NCI-H510A (cell line): ENCODE data around the gene DIAPH2.

Experiments
- DNase-seq: peaks from one replicate; lab custom pipeline; 2025; lab: John Stamatoyannopoulos, UW

The DIAPH2 gene

GRCh38 chrX:96971812-96972211 is 287.2 kb downstream of the DIAPH2 start:
- DNase-seq, result no peak

DNA sequence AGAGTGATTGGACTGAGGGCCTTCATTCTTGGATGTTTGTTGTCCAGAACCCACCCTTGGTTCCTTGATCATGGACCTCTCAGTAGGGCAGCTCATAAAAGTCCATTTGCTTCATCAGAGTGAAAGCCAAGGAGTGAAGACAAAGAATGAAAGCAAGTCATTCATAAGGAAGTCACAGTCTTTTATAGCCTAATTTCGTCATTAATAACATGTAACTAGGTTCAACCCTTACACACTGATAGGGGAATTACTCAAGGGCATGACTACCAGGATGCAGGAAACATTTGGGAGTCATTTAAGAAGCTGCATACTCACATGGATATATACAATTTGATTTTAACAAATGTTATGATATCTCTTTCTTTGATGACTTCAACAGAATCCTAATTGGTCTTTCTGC is 294.3 kb downstream of the DIAPH2 start:
- DNase-seq, result no peak

DNA sequence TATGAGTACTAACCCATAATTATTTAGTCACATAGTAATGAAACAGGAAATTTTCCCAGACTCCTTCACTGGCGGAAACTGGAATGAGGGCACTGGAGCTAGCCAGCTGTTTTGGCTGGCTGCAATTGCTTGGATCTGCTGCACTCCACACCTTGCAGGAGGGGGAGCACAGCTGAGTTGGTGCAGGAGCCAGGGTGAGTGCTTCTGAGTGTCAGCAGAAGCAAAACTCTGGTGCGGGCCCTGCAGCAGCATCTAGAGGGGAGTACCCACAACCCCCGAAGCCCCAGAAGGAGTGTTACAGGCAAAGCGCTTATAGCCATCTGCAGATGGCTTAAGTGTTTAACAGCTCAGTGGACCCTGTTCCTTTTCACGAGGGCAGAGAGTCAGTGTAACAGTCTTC is 295.1 kb downstream of the DIAPH2 start:
- DNase-seq, result no peak

GRCh38 chrX:96982161-96982560 is 297.5 kb downstream of the DIAPH2 start:
- DNase-seq, result no peak

GRCh38 chrX:96984538-96984937 is 299.9 kb downstream of the DIAPH2 start:
- DNase-seq, result no peak

GRCh38 chrX:96985046-96985445 is 300.4 kb downstream of the DIAPH2 start:
- DNase-seq, result no peak

DNA sequence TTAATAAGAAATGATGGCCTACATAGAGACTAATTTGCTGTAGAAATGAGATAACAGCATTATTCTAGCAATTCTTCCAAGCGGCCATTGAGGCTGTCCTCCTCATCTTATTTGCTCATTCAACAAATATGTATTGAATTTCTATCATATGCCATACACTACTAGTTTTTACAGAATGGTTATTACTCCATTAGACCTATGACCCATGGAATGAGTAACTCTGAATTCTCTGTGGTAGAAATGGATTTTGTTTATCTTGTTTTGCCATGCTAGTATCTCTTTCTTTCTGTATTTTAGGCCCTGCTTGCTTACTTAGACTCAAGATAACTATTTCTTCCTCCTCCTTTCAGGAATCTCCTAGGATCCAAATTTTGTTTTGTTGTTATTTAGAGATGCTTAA is 302.6 kb downstream of the DIAPH2 start:
- no peak for DNase-seq

DNA sequence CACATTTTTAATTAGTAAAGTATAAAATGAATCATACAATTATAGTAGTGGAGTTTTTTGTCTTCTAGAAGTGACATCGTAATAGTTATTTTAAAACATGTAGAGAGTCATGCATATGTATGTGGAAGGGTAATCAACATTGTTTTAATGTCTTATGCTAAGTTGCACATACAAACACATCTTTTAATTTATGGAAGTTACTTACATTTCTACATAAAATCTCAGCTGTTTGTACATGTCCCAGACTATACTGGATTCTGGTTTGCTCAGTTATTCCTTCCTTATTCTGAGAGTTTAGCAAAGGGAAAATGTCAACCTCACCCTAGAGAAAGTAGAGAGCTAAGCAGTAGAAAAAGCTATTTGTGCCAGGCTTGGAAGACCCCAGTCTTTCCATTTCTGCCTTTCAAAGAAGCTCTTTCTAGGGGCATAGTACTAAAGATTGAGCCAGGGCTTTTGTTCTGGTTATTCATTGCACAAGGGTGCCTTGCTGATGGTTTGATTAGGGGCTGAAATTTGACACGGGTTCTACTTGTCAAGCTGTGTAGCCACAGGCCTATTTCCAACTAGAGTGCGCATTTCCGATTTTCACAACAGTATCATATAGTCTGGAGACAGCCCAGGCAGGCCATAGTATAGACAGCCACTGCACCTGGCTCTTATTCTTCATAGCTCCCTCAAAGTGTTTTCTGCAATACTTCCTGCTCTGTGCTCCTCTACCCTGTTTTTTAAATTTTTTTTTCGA is 305.4 kb downstream of the DIAPH2 start:
- DNase-seq, result peak; percentile 55

DNA sequence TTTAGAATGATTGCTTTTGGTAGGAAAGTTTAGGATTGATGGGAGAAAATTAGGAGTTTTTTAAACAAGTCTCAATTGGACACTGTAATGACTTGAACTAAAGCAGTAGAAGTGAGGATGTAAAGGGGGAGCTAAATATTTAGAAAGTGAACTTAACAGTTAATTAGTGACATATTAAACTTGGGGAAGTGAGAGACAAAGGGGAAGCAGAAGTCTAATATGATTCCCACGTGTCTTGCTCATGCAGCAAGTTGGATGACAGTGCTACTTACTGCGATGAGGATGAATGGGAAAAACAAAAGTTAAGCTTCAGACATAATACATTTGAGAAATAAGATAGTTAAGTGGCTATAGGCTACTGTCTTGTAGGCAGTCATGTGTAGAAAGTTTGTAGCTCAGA is 309.5 kb downstream of the DIAPH2 start:
- DNase-seq, result no peak

DNA sequence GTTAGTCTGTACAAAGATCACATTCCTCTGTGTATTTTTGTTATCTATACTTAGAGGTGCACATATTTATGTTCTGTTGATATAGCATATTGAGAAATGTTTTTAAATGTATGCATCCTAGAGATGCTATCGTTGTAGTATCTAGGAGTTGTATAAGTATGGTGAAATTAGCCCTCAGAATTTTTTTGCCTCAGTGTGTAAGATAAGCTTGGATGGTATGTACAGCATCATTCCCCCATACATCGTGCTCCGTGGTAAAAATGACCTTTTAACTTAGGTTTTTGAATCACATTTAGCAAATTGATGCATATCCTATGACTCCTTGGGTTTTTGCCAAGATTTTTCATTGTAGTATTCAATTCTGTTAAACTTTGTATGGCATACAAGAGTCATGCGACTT is 312.6 kb downstream of the DIAPH2 start:
- no peak for DNase-seq

DNA sequence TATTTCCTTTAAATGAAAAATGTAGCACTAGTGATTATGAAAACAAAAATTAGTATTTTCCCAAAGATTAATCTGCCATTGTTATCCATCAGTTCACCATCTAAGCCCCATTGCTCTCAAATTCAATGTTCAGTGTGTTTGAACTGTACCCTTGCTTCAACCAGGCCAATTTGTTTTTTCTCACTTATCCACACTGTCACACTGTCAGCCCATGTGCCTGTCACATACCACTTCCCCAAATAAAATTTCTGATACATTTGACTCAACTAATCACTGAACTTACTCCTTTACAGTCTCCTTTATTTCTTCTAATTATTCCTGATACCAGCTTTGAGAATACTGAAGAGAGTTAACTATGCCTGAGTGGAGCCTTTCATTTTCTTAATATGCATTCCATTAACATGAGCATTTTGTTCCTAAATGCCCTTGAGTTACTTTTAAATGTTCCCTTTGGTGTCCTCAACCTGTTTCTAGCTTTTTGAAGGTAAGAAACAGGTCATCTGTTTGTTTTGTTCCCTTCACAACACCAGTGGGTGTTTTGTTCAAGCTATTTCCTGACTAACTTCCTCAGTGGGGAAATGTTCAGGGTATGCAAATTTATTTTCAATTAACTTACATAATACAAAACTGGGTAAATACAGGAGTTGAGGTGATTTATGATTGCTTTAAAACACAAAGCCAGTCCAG is 316.2 kb downstream of the DIAPH2 start:
- DNase-seq, result no peak

DNA sequence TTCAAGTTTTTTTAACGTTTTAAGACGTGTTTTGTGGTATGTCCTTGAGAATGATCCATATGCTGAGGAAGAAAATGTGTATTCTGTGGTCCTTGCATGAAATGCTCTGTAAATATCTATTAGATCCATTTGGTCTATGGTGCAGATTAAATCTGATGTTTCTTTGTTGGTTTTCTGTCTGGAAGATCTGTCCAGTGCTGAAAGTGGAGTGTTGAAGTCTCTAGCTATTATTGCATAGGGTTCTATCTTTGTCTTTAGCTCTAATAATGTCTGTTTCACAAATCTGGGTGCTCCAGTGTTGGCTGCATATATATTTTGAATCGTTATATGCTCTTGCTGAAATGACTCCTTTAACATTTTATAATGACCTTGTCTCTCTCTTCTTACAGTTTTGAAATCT is 321.5 kb downstream of the DIAPH2 start:
- DNase-seq, result no peak

DNA sequence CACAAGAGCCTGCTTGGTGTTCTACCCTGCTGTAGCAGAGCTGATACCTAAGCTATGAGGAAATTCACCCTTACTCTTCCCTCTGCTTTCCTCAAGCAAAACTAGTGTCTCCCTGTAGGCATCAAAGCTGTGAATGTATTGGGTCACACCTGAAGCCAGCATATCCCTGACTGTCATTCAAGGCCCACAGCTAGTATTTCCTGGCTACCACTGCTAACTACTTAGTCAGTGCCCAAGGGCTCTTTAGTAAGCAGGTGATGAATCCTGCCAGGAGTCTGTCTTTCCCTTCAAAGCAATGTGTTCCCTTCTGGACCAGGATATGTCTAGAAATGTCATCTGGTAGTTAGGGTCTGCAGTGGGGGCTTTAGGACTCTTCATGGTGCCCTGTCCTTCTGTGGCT is 324.7 kb downstream of the DIAPH2 start:
- DNase-seq, result no peak

DNA sequence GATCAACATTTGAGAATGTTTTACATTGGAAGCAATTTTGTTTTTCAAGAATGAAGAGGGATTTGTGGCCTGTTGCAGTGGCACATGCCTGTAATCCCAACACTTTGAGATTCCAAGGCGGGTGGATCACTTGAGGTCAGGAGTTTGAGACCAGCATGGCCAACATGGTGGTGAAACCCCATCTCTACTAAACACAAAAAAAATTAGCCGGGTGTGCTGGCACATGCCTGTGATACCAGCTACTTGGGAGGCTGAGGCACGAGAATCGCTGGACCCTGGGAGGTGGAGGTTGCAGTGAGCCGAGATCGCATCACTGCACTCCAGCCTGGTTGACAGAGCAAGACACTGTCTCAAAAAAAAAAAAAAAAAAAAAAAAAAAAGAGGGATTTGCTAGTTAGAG is 326.9 kb downstream of the DIAPH2 start:
- DNase-seq, result no peak

- no peak for DNase-seq
Observed at GRCh38 chrX:97016106-97016505, 331.5 kb downstream of the DIAPH2 start.

DNA sequence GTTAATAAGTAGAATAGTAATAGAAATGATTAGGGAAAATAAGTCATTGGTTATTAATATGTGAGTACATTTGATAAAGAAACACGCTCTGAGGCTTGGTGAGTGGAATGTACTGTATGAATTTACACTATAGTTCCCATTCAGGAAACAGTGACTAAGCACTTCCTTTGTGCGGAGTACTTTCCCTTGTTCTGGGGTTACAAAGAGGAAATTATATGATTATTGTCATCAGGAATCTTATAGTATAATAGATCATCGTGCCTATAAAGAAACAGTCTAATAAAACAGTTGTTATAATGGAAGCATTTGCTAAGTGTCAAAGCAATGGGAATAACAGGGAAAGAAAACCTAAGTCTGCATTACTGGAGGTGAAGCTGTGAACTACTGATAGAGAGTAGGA is 337.0 kb downstream of the DIAPH2 start:
- DNase-seq, result no peak

GRCh38 chrX:97026406-97026805 is 341.8 kb downstream of the DIAPH2 start:
- peak; percentile 0 for DNase-seq

DNA sequence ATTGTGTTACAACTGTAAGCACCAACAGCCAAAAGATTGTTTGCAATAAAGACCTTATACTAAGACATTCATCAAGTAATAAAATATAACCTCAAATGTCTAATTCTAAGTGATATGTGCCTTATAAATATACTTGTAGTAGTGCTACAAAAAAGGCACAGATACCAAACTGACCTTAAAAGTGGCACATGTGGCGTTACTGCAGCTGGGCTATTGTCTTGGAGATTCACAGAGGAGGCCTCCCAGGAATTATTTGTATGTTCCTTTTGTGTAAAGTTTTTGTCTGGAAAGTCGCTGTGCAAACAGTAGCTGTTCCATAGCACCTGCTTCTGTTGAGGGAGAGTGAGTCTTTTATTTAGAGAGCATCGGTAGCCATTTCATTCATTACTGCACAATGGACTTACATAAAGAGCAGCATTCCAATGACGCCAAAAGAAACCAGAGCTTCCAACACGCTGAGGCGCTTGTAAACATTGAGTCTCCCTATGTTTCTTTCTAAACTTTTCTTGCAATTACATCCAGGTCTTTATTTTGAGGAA is 342.8 kb downstream of the DIAPH2 start:
- peak; percentile 11 for DNase-seq

GRCh38 chrX:97030463-97030862 is 345.8 kb downstream of the DIAPH2 start:
- DNase-seq, result no peak

DNA sequence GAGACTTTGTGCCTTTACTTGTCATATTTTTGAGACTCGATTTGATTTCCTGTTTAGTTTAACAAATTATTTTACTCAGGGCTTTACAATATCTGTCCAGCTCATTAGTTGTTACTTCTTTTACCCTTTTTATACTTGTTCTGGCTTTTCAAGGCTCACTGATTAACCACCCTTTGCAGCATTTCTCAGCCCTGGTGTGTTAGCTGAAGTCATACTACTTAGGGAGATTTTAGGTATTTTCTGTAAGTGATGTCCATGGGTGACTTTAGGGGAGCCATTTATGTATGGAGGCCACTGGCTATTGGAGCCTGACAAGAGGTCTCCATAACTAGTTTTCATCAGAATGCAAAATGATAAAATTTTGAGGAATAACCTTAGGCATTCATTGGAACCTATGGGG is 346.3 kb downstream of the DIAPH2 start:
- DNase-seq, result no peak

GRCh38 chrX:97039363-97040029 is 354.9 kb downstream of the DIAPH2 start:
- DNase-seq, result no peak

DNA sequence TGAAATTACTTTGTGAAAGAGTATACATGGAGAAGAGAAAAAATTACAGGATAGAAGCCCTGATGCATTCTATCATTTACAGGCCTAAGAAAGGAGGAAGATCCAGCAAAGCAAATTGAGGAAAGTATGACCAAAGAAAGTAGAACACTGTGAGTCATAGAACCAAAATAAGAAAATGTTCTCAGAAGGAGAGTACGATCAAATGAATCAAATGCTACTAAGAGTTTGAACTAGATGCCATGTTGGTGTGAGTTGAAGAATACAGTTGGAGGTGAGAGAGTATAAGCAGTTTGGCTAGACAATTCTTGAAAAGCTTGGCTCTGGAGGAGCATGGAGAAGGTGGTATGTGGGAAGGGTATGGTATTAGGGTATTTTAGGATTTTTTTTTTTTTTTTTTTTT is 360.8 kb downstream of the DIAPH2 start:
- DNase-seq, result no peak

DNA sequence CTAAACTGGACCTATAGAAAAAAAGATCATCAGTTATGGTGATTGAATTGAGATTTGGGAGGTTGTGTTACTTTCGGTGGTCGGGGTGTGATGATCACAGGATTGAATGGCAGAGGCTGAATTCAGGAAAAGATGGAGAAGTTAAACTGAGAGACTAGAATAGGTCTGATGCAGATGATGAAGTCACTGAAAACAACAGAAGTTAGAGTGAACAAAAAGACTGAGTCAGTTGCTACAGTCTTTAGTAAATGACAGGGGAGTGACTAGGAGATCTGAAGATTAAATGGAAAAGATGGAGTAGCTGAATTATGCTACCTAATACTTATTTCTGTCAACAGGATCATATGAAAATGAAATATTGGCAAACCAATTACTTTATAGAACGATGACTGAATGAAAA is 362.2 kb downstream of the DIAPH2 start:
- no peak for DNase-seq
